ENCODE data around the gene TEX38. TPM values are rescaled to one million over a fixed set of nuclear protein-coding genes. Genes with fewer than 3 reads are reported as not detected.
A peak's percentile ranks its signal among the peaks of the same experiment; 100 is the strongest.

Gene TEX38
- not detected in 2 replicates for total RNA-seq (ENCODE audit: low replicate concordance)
- long read RNA-seq: 0 reads

- H3K4me3 Mint-ChIP-seq: no peak within 1 kb of the TSS
- no peaks in the 10 kb centered on the region for H3K36me3 Mint-ChIP-seq
- H3K4me1 Mint-ChIP-seq (ENCODE audit: unreplicated experiment): peaks cover 11% of the 10 kb centered on the region
- no peaks in the 10 kb centered on the region for H3K27me3 Mint-ChIP-seq
- TF ChIP-seq CTCF (conservative IDR thresholded peaks at IDR 0.05): no peak
- H3K9me3 Mint-ChIP-seq: no peaks in the 10 kb centered on the region
- no peak for DNase-seq (ENCODE audit: extremely low spot score, unreplicated experiment)
- H3K27ac Mint-ChIP-seq: no peak within 1 kb of the TSS
Measured at GRCh38 chr1:46671554-46671953, at the start of gene TEX38. Gene TEX38 (plus strand): TSS chr1:46671854. CDS start chr1:46671935, 81 bp downstream.

GRCh38 chr1:46621930-46622329 lies 49.7 kb upstream of the TEX38 start:
- Mint-ChIP-seq H3K27ac (no peak overlapping the region), H3K4me3 (no peak overlapping the region), H3K9me3 (no peaks in the 10 kb centered on the region), H3K36me3 (no peaks in the 10 kb centered on the region), H3K4me1 (ENCODE audit: unreplicated experiment) (peaks cover 24% of the 10 kb centered on the region), H3K27me3 (peaks cover 11% of the 10 kb centered on the region)
- TF ChIP-seq CTCF (conservative IDR thresholded peaks at IDR 0.05): no peak
- DNase-seq (ENCODE audit: extremely low spot score, unreplicated experiment): no peak

- no peak overlapping the region for H3K27ac Mint-ChIP-seq
- no peak for DNase-seq (ENCODE audit: extremely low spot score, unreplicated experiment)
- H3K9me3 Mint-ChIP-seq: no peaks in the 10 kb centered on the region
- H3K27me3 Mint-ChIP-seq: peaks cover 7% of the 10 kb centered on the region
- peak; percentile 45 for TF ChIP-seq CTCF (conservative IDR thresholded peaks at IDR 0.05)
- H3K36me3 Mint-ChIP-seq: no peaks in the 10 kb centered on the region
- no peak overlapping the region for H3K4me3 Mint-ChIP-seq
- peaks cover 20% of the 10 kb centered on the region for H3K4me1 Mint-ChIP-seq (ENCODE audit: unreplicated experiment)
Measured at GRCh38 chr1:46622344-46622743, 49.3 kb upstream of the TEX38 start.

- H3K4me3 Mint-ChIP-seq: no peak overlapping the region
- H3K4me1 Mint-ChIP-seq (ENCODE audit: unreplicated experiment): peaks cover 16% of the 10 kb centered on the region
- H3K9me3 Mint-ChIP-seq: no peaks in the 10 kb centered on the region
- H3K27me3 Mint-ChIP-seq: no peaks in the 10 kb centered on the region
- H3K36me3 Mint-ChIP-seq: peaks cover 4% of the 10 kb centered on the region
- no peak for TF ChIP-seq CTCF (conservative IDR thresholded peaks at IDR 0.05)
- H3K27ac Mint-ChIP-seq: no peak overlapping the region
- DNase-seq (ENCODE audit: extremely low spot score, unreplicated experiment): no peak
Measured at GRCh38 chr1:46623743-46624644, 47.7 kb upstream of the TEX38 start.

- H3K36me3 Mint-ChIP-seq: peaks cover 34% of the 10 kb centered on the region
- H3K4me3 Mint-ChIP-seq: no peak overlapping the region
- no peaks in the 10 kb centered on the region for H3K4me1 Mint-ChIP-seq (ENCODE audit: unreplicated experiment)
- TF ChIP-seq CTCF (conservative IDR thresholded peaks at IDR 0.05): no peak
- no peak overlapping the region for H3K27ac Mint-ChIP-seq
- no peaks in the 10 kb centered on the region for H3K27me3 Mint-ChIP-seq
- DNase-seq (ENCODE audit: extremely low spot score, unreplicated experiment): no peak
- no peaks in the 10 kb centered on the region for H3K9me3 Mint-ChIP-seq
Measured at GRCh38 chr1:46630719-46631118, 40.9 kb upstream of the TEX38 start.
